ENCODE data around the gene MEGF8.

DNA sequence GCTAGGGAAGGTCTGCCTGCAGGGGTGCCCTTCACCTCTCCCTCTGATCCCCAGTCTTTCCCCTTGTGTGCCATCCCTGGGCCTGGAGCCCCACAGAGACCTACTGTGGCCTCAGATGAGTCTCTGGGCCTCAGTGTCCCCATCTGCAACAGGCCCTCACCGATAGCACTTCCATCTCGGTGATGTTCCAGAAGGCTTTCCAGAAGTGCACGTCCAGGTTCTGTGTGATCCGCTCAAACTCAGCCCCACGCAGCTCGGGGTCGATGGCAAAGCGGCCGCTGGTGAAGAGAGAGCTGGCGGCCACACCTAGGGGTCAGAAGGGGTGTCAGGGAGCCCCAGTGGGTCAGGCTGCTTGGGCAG is 82.4 kb downstream of the MEGF8 start:
- no peak for TF ChIP-seq POLR2A (IDR thresholded peaks at IDR 0.05)
- TF ChIP-seq, protein P1, sequence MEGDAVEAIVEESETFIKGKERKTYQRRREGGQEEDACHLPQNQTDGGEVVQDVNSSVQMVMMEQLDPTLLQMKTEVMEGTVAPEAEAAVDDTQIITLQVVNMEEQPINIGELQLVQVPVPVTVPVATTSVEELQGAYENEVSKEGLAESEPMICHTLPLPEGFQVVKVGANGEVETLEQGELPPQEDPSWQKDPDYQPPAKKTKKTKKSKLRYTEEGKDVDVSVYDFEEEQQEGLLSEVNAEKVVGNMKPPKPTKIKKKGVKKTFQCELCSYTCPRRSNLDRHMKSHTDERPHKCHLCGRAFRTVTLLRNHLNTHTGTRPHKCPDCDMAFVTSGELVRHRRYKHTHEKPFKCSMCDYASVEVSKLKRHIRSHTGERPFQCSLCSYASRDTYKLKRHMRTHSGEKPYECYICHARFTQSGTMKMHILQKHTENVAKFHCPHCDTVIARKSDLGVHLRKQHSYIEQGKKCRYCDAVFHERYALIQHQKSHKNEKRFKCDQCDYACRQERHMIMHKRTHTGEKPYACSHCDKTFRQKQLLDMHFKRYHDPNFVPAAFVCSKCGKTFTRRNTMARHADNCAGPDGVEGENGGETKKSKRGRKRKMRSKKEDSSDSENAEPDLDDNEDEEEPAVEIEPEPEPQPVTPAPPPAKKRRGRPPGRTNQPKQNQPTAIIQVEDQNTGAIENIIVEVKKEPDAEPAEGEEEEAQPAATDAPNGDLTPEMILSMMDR (IDR thresholded peaks at IDR 0.05) = no peak
